Smooth muscle cell (in vitro differentiated cells): ENCODE results near the gene LYZL1. TPM values are rescaled to one million over a fixed set of nuclear protein-coding genes. Genes with fewer than 3 reads are reported as not detected.
"Not testable (repeated sequence)": the region's sequence is repeated elsewhere in the genome, so short reads cannot be mapped to it uniquely, and the experiment has no call there.

Experiments
- DNase-seq: peaks from one replicate; lab custom pipeline; 2025; ENCODE audit not compliant: unreplicated experiment; lab: John Stamatoyannopoulos, UW
- H2AFZ ChIP-seq: fragments of 200-600 bp; sonication (generic); 2 replicates; pipeline ENCODE4 v1.6.0; 2016; ENCODE audit warnings: antibody characterized with exemption, low read depth, mild to moderate bottlenecking
- H3F3A ChIP-seq: fragments of 200-600 bp; sonication (generic); 2 replicates; pipeline ENCODE4 v1.6.0; 2017; ENCODE audit warnings: antibody characterized with exemption, low read depth
- H3K27ac ChIP-seq: fragments of 200-600 bp; sonication (generic); 2 replicates; pipeline ENCODE4 v1.5.1; 2016; ENCODE audit warnings: low read depth, mild to moderate bottlenecking
- H3K27me3 ChIP-seq: fragments of 200-600 bp; sonication (generic); 2 replicates; pipeline ENCODE4 v1.6.1; 2016; ENCODE audit warnings: low read depth, mild to moderate bottlenecking
- H3K36me3 ChIP-seq: fragments of 200-600 bp; sonication (generic); 2 replicates; pipeline ENCODE4 v1.5.1; 2016; ENCODE audit warnings: low read depth
- H3K4me1 ChIP-seq: fragments of 200-600 bp; sonication (generic); 2 replicates; pipeline ENCODE4 v1.5.1; 2016; ENCODE audit warnings: low read depth
- H3K4me2 ChIP-seq: fragments of 200-600 bp; sonication (generic); 2 replicates; pipeline ENCODE4 v1.6.0; 2016; ENCODE audit warnings: mild to moderate bottlenecking
- H3K4me3 ChIP-seq: fragments of 200-600 bp; sonication (generic); 2 replicates; pipeline ENCODE4 v1.5.1; 2016; ENCODE audit warnings: mild to moderate bottlenecking
- H3K79me2 ChIP-seq: fragments of 200-600 bp; sonication (generic); 2 replicates; pipeline ENCODE4 v1.6.0; 2016; ENCODE audit warnings: low read depth, mild to moderate bottlenecking
- H3K9ac ChIP-seq: fragments of 200-600 bp; sonication (generic); 2 replicates; pipeline ENCODE4 v1.6.0; 2016; ENCODE audit warnings: low read depth
- H3K9me3 ChIP-seq: fragments of 200-600 bp; sonication (generic); replicated peaks from 2 replicates; pipeline ENCODE4 v1.5.1; 2016; ENCODE audit warnings: low read depth
- H4K20me1 ChIP-seq: fragments of 200-600 bp; sonication (generic); 2 replicates; pipeline ENCODE4 v1.6.0; 2016; ENCODE audit warnings: low read depth
- CTCF ChIP-seq: fragments of 200-600 bp; sonication (generic); IDR thresholded peaks from 2 replicates; pipeline ENCODE4 v1.5.1; 2017; ENCODE audit warnings: borderline replicate concordance, mild to moderate bottlenecking, antibody characterized with exemption; ENCODE audit not compliant: insufficient read depth, poor library complexity, severe bottlenecking
- WGBS: methylation state at CpG from one replicate; pipeline ENCODE4 v1.1.7; 2016; ENCODE audit warnings: low lambda C conversion rate; 5-methylcytosine and 5-hydroxymethylcytosine counted together
- polyA plus RNA-seq: library from polyadenylated mRNA; unstranded; fragments of >200 nt; fragmentation: Nextera tagmentation; extraction: Ambion mirVana; gene quantifications from 2 replicates; pipeline ENCODE4 v1.2.1, GENCODE V29; 2016
- total RNA-seq: library from RNA; depleted of rRNA; stranded (reverse); fragments of >200 nt; gene quantifications from 2 replicates; pipeline ENCODE4 v1.2.3, GENCODE V29; 2014

The LYZL1 gene
- total and polyA plus RNA-seq, 2 experiments from 2014 or later: not detected

- H3K27ac ChIP-seq: peak overlapping the region; percentile 73
- H3F3A ChIP-seq: peaks cover 24% of the 10 kb centered on the region
- no peak for DNase-seq
- H3K79me2 ChIP-seq: no peaks in the 10 kb centered on the region
- H3K4me2 ChIP-seq: peak overlapping the region; percentile 76
- WGBS: 59% methylated on average over 2 of the region's 2 CpGs
- H3K36me3 ChIP-seq: peaks cover 7% of the 10 kb centered on the region
- H3K4me1 ChIP-seq: peaks cover 10% of the 10 kb centered on the region
- H3K9me3 ChIP-seq: peaks cover 18% of the 10 kb centered on the region
- TF ChIP-seq CTCF: no peak
- H3K9ac ChIP-seq: no peak overlapping the region
- no peak overlapping the region for H3K4me3 ChIP-seq
- H4K20me1 ChIP-seq: no peaks in the 10 kb centered on the region
- H2AFZ ChIP-seq: peak overlapping the region; percentile 84
- H3K27me3 ChIP-seq: no peaks in the 10 kb centered on the region
Observed at GRCh38 chr10:29304995-29305335, 16.1 kb downstream of the LYZL1 start.

- Histone ChIP-seq H3K27me3 (no peaks in the 10 kb centered on the region), H2AFZ (no peak overlapping the region), H3K79me2 (no peaks in the 10 kb centered on the region), H4K20me1 (no peaks in the 10 kb centered on the region), H3F3A (peaks cover 24% of the 10 kb centered on the region), H3K4me3 (no peak overlapping the region), H3K4me1 (peaks cover 10% of the 10 kb centered on the region), H3K36me3 (peaks cover 4% of the 10 kb centered on the region), H3K9ac (no peak overlapping the region), H3K9me3 (peaks cover 7% of the 10 kb centered on the region), H3K27ac (no peak overlapping the region), H3K4me2 (no peak overlapping the region)
- DNase-seq: no peak
- TF ChIP-seq CTCF: no peak
- WGBS: 88% methylated on average over 3 of the region's 3 CpGs
Observed at GRCh38 chr10:29306688-29307087, 17.8 kb downstream of the LYZL1 start.

- H3K4me1 ChIP-seq: peaks cover 10% of the 10 kb centered on the region
- not testable (repeated sequence) for H3K9ac ChIP-seq, H3K27me3 ChIP-seq, H3K9me3 ChIP-seq, H3K4me2 ChIP-seq, H4K20me1 ChIP-seq, H2AFZ ChIP-seq, H3K36me3 ChIP-seq, DNase-seq, H3K4me3 ChIP-seq, H3K27ac ChIP-seq, H3K79me2 ChIP-seq
- 79% methylated on average over 11 of the region's 11 CpGs for WGBS
- H3F3A ChIP-seq: peaks cover 16% of the 10 kb centered on the region
Observed at GRCh38 chr10:29308142-29308541, 19.3 kb downstream of the LYZL1 start.

GRCh38 chr10:29309465-29309864 is 20.6 kb downstream of the LYZL1 start:
- Histone ChIP-seq H3K27ac (no peak overlapping the region), H3K4me2 (no peak overlapping the region), H3K4me1 (peaks cover 5% of the 10 kb centered on the region), H3K4me3 (no peak overlapping the region), H3K27me3 (no peaks in the 10 kb centered on the region), H3K9ac (no peak overlapping the region), H4K20me1 (no peaks in the 10 kb centered on the region), H2AFZ (no peak overlapping the region), H3K79me2 (no peaks in the 10 kb centered on the region), H3K36me3 (no peaks in the 10 kb centered on the region), H3F3A (peaks cover 5% of the 10 kb centered on the region), H3K9me3 (no peaks in the 10 kb centered on the region)
- no peak for TF ChIP-seq CTCF
- no peak for DNase-seq
- WGBS: 73% methylated on average over 3 of the region's 3 CpGs

GRCh38 chr10:29310463-29310862 is 21.6 kb downstream of the LYZL1 start:
- H3K9me3 ChIP-seq, H3K4me1 ChIP-seq, H3K4me3 ChIP-seq, H3K79me2 ChIP-seq, H3K36me3 ChIP-seq, H3K4me2 ChIP-seq, H3F3A ChIP-seq, DNase-seq, H3K27me3 ChIP-seq, H3K27ac ChIP-seq, H4K20me1 ChIP-seq, H3K9ac ChIP-seq: not testable (repeated sequence)
- peak overlapping the region; percentile 61 for H2AFZ ChIP-seq
- 39% methylated on average over 7 of the region's 7 CpGs for WGBS
